ENCODE data around the gene ATG101. TPM values are rescaled to one million over a fixed set of nuclear protein-coding genes. Genes with fewer than 3 reads are reported as not detected.

Gene ATG101, protein sequence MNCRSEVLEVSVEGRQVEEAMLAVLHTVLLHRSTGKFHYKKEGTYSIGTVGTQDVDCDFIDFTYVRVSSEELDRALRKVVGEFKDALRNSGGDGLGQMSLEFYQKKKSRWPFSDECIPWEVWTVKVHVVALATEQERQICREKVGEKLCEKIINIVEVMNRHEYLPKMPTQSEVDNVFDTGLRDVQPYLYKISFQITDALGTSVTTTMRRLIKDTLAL
- total RNA-seq, result 10 to 100 TPM; 26.3 to 32.0 TPM

DNA sequence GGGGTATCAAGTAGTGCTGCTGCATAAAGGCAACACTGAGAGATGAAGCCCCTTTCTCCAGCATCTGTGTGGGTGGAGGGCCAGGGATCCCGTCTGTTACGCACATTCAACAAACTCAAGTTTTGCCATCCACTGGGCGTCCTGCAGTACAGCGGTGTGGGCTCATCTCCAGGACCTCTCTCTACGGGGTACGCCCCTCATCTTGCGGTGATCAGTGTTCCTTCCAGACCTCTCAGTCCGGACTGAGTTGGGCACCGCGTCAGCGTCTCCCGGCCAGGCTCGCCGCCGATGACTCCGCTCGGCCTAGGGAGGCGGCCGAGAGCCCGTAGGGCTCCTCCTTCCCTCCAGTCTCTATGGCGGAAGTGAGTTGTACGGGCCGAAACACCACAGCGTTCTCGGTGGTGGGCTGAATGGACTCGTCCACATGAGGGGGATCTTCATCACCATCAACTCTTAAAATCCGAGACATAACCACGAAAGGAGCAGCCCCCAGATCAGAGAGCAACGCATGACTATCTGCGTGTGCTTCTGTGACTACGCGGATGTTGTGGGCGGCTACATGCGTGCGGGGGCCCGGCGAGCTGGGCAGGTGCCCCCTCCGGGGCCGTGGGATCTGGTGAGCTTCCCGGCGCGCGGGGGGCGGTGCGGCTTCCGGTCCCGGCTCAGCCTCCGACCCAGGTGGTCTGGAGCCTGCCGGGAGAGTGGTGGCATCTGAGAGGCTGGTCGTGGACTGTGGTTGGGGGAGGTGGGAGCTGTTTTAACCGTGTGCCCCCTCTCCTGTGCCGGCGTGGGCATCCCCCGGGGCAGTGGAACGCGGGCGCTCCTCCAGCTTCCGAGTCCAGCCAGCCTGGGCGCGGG lies at the start of gene ATG101:
Gene ATG101, plus strand, starts transcription at position 652 of the 858 bp plus-strand sequence. CDS start 3,673 bp downstream, outside the sequence.

DNA sequence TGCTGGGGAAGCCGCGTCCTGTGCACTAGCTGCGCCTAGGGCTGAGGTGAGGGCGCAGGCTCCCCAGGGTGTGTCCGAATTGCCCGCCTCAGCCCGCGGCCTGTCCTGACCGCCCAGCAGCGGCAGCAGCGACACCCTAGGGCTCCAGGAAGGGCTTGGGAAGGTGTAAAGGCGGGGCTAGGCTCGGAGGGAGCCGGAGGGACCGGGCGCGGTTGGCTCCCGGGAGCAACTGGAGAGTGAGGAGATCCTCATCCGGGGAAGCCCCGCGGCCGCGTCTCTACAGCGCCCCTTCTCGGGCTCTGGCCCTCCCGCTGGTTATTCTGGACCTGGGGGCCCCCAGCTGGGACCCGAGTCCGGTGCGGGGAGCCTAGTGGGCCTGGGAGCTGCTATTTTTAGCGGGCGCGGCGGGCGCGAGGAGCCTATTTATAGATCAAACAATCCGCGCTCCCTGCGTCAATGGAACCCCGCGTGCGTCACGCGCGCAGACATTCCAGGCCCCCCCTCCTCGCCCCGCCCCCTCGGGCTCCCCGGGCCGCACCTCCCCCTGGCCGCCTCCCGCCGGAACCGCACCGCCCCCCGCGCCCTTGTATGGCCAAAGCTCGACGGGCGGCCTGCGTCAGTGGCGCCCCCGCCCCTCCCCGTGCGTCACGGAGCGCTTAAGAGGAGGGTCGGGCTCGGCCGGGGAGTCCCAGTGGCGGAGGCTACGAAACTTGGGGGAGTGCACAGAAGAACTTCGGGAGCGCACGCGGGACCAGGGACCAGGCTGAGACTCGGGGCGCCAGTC lies 18.8 kb upstream of the ATG101 start, which contains the start of gene NR4A1:
Gene NR4A1, plus strand, starts transcription at position 685 of the 784 bp plus-strand sequence. CDS start 2,887 bp downstream, outside the sequence.

GRCh38 chr12:52079576-52080402 lies 10.0 kb downstream of the ATG101 start, which contains the start of gene SMIM41:
TSS of gene SMIM41 (plus strand) at chr12:52079704. CDS start at chr12:52079780, 76 bp downstream.

Other genes with a start within 250 kb of the ATG101 start
- gene FIGNL2, start 221.3 kb upstream of the ATG101 start, total RNA-seq, result under 1 TPM; 0.26 to 0.33 TPM
- not detected for gene ANKRD33, start 181.9 kb upstream of the ATG101 start, total RNA-seq
- not detected for gene ACVRL1, start 162.5 kb upstream of the ATG101 start, total RNA-seq
- gene ACVR1B, start 118.3 kb upstream of the ATG101 start, total RNA-seq, result 1 to 10 TPM; 5.3 to 6.2 TPM
- gene TAMALIN, start 63.0 kb upstream of the ATG101 start, total RNA-seq, result 10 to 100 TPM; 18.3 to 19.3 TPM
- 1 to 10 TPM; 4.9 to 7.0 TPM for gene NR4A1, start 18.5 kb upstream of the ATG101 start, total RNA-seq
- under 1 TPM in 1 of 2 experiments, not detected in 1; 0.15 TPM for gene SMIM41, start 9.7 kb downstream of the ATG101 start, total RNA-seq
- gene KRT80, start 122.0 kb downstream of the ATG101 start, total RNA-seq, result not detected
- gene KRT7, start 163.3 kb downstream of the ATG101 start, total RNA-seq, result 1 to 10 TPM; 4.6 to 6.3 TPM
- under 1 TPM in 1 of 2 experiments, not detected in 1; 0.18 TPM for gene KRT86, start 204.7 kb downstream of the ATG101 start, total RNA-seq
- not detected for gene KRT81, start 221.6 kb downstream of the ATG101 start, total RNA-seq